Thoracic aorta (tissue), 2 donors: Measurements from ENCODE around the gene AMZ2. TPM values are rescaled to one million over a fixed set of nuclear protein-coding genes. Genes with fewer than 3 reads are reported as not detected.
"Not testable (repeated sequence)": the region's sequence is repeated elsewhere in the genome, so short reads cannot be mapped to it uniquely, and the experiment has no call there.

Experiments
- ATAC-seq: fragments of 150-250 bp; one replicate; pipeline ENCODE4 v1.8.0; 2017; ENCODE audit warnings: low read depth; ENCODE audit not compliant: insufficient number of reproducible peaks, low FRiP score
- DNase-seq: peaks from one replicate; pipeline ENCODE4 v3.0.0-alpha.2; 2020; ENCODE audit warnings: low spot score
- H3K27ac ChIP-seq, 2 donors: fragments of 200-600 bp; sonication (generic); 1 replicate in 1 of 2; 2 replicates in 1 of 2; pipeline ENCODE4 v1.5.1; 2016; ENCODE audit warnings: mild to moderate bottlenecking in 2 of 2, moderate library complexity in 2 of 2
- H3K27me3 ChIP-seq: fragments of 200-600 bp; sonication (generic); replicated peaks from 2 replicates; pipeline ENCODE4 v1.6.0; 2016; ENCODE audit warnings: mild to moderate bottlenecking; ENCODE audit not compliant: insufficient read depth
- H3K36me3 ChIP-seq: fragments of 200-600 bp; sonication (generic); one replicate; pipeline ENCODE4 v1.5.1; 2016
- H3K4me1 ChIP-seq, 2 donors: fragments of 200-600 bp; sonication (generic); 1 replicate in 1 of 2; 2 replicates in 1 of 2; pipeline versions ENCODE4 v1.5.1 to v1.6.0; 2016; ENCODE audit warnings: low read depth in 2 of 2, mild to moderate bottlenecking in 1 of 2; ENCODE audit not compliant: control insufficient read depth in 1 of 2
- H3K4me3 ChIP-seq: fragments of 200-600 bp; sonication (generic); 2 replicates; pipeline ENCODE4 v1.5.1; 2016; ENCODE audit warnings: mild to moderate bottlenecking
- H3K9me3 ChIP-seq: fragments of 200-600 bp; sonication (generic); 2 replicates; pipeline ENCODE4 v1.5.1; 2016
- CTCF ChIP-seq: fragments of 200-600 bp; sonication (generic); IDR thresholded peaks from one replicate; pipeline ENCODE4 v1.5.1; 2019; ENCODE audit warnings: antibody characterized with exemption
- total RNA-seq, 2 donors: library from RNA; depleted of rRNA; stranded (reverse); fragments of >200 nt; gene quantifications; one replicate each; pipeline versions ENCODE4 v1.1.0 to v1.2.3, GENCODE V29; 2016

Gene AMZ2
- total RNA-seq, 2 donors from 2014 or later: 28.7 to 42.6 TPM

GRCh38 chr17:68204736-68205135 lies 43.1 kb upstream of the AMZ2 start:
- H3K4me1 ChIP-seq: peaks cover 9 to 28% of the 10 kb centered on the region in 2 donors
- no peaks in the 10 kb centered on the region for H3K36me3 ChIP-seq
- DNase-seq: no peak
- peak overlapping the region; percentile 93 for H3K4me3 ChIP-seq
- ATAC-seq: no peak
- no peaks in the 10 kb centered on the region for H3K27me3 ChIP-seq
- H3K27ac ChIP-seq: peak overlapping the region in 1 of 2 donors; percentile 43
- no peaks in the 10 kb centered on the region for H3K9me3 ChIP-seq
- no peak for TF ChIP-seq CTCF

GRCh38 chr17:68205251-68205807 lies 42.5 kb upstream of the AMZ2 start:
- peaks cover 6 to 22% of the 10 kb centered on the region in 2 donors for H3K4me1 ChIP-seq
- H3K36me3 ChIP-seq: no peaks in the 10 kb centered on the region
- peak overlapping the region; percentile 35 to 43 for H3K27ac ChIP-seq
- ATAC-seq (peak; percentile 84), DNase-seq (peak; percentile 69)
- H3K9me3 ChIP-seq: no peaks in the 10 kb centered on the region
- no peaks in the 10 kb centered on the region for H3K27me3 ChIP-seq
- TF ChIP-seq CTCF: peak; percentile 87
- peak overlapping the region; percentile 93 for H3K4me3 ChIP-seq

GRCh38 chr17:68205808-68206720 lies 41.8 kb upstream of the AMZ2 start:
- Histone ChIP-seq H3K4me3 (peak overlapping the region; percentile 93), H3K27ac (peak overlapping the region in 1 of 2 donors; percentile 35), H3K4me1 (peaks cover 0 to 14% of the 10 kb centered on the region in 2 donors), H3K9me3 (no peaks in the 10 kb centered on the region), H3K27me3 (no peaks in the 10 kb centered on the region), H3K36me3 (no peaks in the 10 kb centered on the region)
- peak; percentile 30 for ATAC-seq
- no peak for TF ChIP-seq CTCF
- DNase-seq: no peak

DNA sequence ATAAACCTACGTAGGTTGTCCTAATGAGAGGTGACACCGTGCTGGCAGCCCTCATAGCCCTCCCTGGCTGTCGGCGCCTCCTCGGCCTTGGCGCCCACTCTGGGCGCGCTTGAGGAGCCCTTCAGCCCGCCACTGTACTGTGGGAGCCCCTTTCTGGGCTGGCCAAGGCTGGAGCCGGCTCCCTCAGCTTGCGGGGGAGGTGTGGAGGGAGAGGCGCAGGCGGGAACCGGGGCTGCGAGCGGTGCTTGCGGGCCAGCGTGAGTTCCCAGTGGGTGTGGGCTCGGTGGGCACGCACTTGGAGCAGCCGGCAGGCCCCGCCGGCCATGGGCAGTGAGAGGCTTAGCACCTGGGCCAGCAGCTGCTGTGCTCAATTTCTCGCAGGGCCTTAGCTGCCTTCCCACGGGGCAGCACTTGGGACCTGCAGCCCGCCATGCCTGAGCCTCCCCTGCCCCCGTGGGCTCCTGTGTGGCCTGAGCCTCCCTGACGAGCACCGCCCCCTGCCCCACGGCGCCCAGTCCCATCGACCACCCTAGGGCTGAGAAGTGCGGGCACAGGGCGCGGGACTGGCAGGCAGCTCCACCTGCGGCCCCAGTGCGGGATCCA lies 40.1 kb upstream of the AMZ2 start:
- Histone ChIP-seq H3K4me3 (no peak overlapping the region), H3K27ac (no peak overlapping the region)

GRCh38 chr17:68208651-68209050 lies 39.2 kb upstream of the AMZ2 start:
- ATAC-seq, DNase-seq, H3K36me3 ChIP-seq, H3K27me3 ChIP-seq, H3K27ac ChIP-seq, H3K4me3 ChIP-seq, H3K9me3 ChIP-seq: not testable (repeated sequence)
- peaks cover 0 to 13% of the 10 kb centered on the region in 2 donors for H3K4me1 ChIP-seq

More for the DNA sequence above, 40.1 kb upstream of the AMZ2 start:
- no peak for ATAC-seq
- H3K9me3 ChIP-seq: no peaks in the 10 kb centered on the region
- H3K4me1 ChIP-seq: peaks cover 0 to 13% of the 10 kb centered on the region in 2 donors
- DNase-seq: no peak
- H3K36me3 ChIP-seq: no peaks in the 10 kb centered on the region
- no peak for TF ChIP-seq CTCF
- H3K27me3 ChIP-seq: no peaks in the 10 kb centered on the region

- H3K27ac ChIP-seq, H3K36me3 ChIP-seq, DNase-seq, H3K27me3 ChIP-seq, H3K9me3 ChIP-seq, H3K4me3 ChIP-seq, ATAC-seq: not testable (repeated sequence)
- H3K4me1 ChIP-seq: peaks cover 0 to 13% of the 10 kb centered on the region in 2 donors
These were observed 38.5 kb upstream of the AMZ2 start for GRCh38 chr17:68209191-68209900.
